B cell (primary cell): ENCODE measurements around the gene TIMM8B.

Experiments used
- EZH2 ChIP-seq: IDR thresholded peaks from 2 replicates; pipeline ENCODE4 v1.6.1; 2012; ENCODE audit warnings: borderline replicate concordance, low read depth, mild to moderate bottlenecking, moderate library complexity, low read length; ENCODE audit not compliant: insufficient read depth, poor library complexity, severe bottlenecking
- TF ChIP-seq, protein P1 (sequence below): fragments of 200-600 bp; IDR thresholded peaks from one replicate; pipeline ENCODE4 v1.8.0; 2022; ENCODE audit warnings: antibody characterized with exemption, mild to moderate bottlenecking

DNA sequence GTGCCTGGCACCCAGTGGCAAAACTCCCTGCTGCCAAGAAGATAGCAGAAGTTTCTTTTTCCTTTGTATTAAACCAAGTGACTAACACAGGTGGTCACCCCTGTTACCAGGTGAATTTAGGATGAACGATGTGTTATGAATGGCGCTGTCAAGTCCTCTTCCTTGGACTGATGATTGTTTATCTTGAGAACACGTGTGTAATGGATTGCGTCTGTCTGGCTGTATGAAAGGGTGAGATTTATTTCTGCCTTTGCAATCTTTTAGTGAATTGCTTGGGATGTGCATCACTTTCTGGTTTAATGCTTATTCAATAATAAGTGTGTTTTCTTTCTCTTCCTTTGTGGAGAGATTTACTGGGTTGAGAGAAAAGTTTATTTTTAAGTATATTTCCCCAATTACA, 36.6 kb upstream of the TIMM8B start:
- TF ChIP-seq, protein P1, sequence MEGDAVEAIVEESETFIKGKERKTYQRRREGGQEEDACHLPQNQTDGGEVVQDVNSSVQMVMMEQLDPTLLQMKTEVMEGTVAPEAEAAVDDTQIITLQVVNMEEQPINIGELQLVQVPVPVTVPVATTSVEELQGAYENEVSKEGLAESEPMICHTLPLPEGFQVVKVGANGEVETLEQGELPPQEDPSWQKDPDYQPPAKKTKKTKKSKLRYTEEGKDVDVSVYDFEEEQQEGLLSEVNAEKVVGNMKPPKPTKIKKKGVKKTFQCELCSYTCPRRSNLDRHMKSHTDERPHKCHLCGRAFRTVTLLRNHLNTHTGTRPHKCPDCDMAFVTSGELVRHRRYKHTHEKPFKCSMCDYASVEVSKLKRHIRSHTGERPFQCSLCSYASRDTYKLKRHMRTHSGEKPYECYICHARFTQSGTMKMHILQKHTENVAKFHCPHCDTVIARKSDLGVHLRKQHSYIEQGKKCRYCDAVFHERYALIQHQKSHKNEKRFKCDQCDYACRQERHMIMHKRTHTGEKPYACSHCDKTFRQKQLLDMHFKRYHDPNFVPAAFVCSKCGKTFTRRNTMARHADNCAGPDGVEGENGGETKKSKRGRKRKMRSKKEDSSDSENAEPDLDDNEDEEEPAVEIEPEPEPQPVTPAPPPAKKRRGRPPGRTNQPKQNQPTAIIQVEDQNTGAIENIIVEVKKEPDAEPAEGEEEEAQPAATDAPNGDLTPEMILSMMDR = no peak
- TF ChIP-seq EZH2 = no peak
